Heart right ventricle (tissue), 16 donors: ENCODE data around the gene GABRB1. TPM values are rescaled to one million over a fixed set of nuclear protein-coding genes. Genes with fewer than 3 reads are reported as not detected.

Source experiments
- ATAC-seq, 8 donors: fragments of 200-7000 bp; cut with Tn5 transposase; one replicate each; pipeline ENCODE4 v1.9.1; 2020; ENCODE audit warnings: mild to moderate bottlenecking in 8 of 8, moderate library complexity in 8 of 8, moderate number of reproducible peaks in 1 of 8
- DNase-seq, 2 donors: peaks; one replicate each; pipeline ENCODE4 v3.0.0-alpha.2; 2020
- H3K27ac ChIP-seq, 10 donors: fragments of 200-600 bp; sonication (generic) in 2 of 10; one replicate each; pipeline versions ENCODE4 v1.5.0 to v1.8.0; 2020 to 2022; ENCODE audit warnings: mild to moderate bottlenecking in 3 of 10
- H3K27me3 ChIP-seq, 7 donors: fragments of 200-600 bp; one replicate each; pipeline ENCODE4 v1.8.0; 2021 to 2022; ENCODE audit warnings: mild to moderate bottlenecking in 2 of 7
- H3K36me3 ChIP-seq, 9 donors: fragments of 200-600 bp; sonication (generic) in 1 of 9; one replicate each; pipeline versions ENCODE4 v1.5.0 to v1.8.0; 2020 to 2022; ENCODE audit warnings: mild to moderate bottlenecking in 2 of 9
- H3K4me1 ChIP-seq, 9 donors: fragments of 200-600 bp; sonication (generic) in 1 of 9; one replicate each; pipeline versions ENCODE4 v1.5.0 to v1.8.0; 2020 to 2022; ENCODE audit warnings: mild to moderate bottlenecking in 4 of 9
- H3K4me3 ChIP-seq, 10 donors: fragments of 200-600 bp; sonication (generic) in 2 of 10; one replicate each; pipeline versions ENCODE4 v1.5.0 to v1.8.0; 2020 to 2022; ENCODE audit warnings: mild to moderate bottlenecking in 7 of 10, moderate library complexity in 2 of 10
- H3K9me3 ChIP-seq, 11 donors: fragments of 200-600 bp in 10 of 11; sonication (generic) in 2 of 11; one replicate each; pipeline versions ENCODE4 v1.5.0 to v1.8.0; 2013 to 2022; ENCODE audit warnings: mild to moderate bottlenecking in 2 of 11, control low read depth in 1 of 11, moderate library complexity in 1 of 11
- CTCF ChIP-seq, 9 donors: fragments of 200-600 bp; sonication (generic) in 2 of 9; IDR thresholded peaks; one replicate each; pipeline versions ENCODE4 v1.5.0 to v1.8.0; 2021 to 2022; ENCODE audit warnings: antibody characterized with exemption in 9 of 9, mild to moderate bottlenecking in 5 of 9, moderate library complexity in 1 of 9
- WGBS, 2 donors: extraction: QIAGEN DNeasy Blood & Tissue Kit; methylation state at CpG; one replicate each; pipeline ENCODE4 v1.1.7; 2013; ENCODE audit warnings: inconsistent platforms in 1 of 2; 5-methylcytosine and 5-hydroxymethylcytosine counted together
- intact Hi-C, 10 donors: fragments of 100-400 bp; cut with DNase I; formaldehyde crosslinking; loops; one replicate each; pipeline versions ENCODE4 v1.11.1 to v1.14.2; 2022
- polyA plus RNA-seq, 2 donors: library from polyadenylated mRNA; stranded (reverse); fragments of 200-250 nt; gene quantifications; one replicate each; pipeline ENCODE4 v1.2.3, GENCODE V29; 2013
- total RNA-seq, 10 donors: library from RNA; stranded (reverse); fragmentation: NEBNext Ultra II Directional in 3 of 10; extraction: Animal tissue kit (Norgen Biotek cat#: 25700) in 3 of 10; gene quantifications; one replicate each; pipeline versions ENCODE4 v1.2.1 to v1.2.4, GENCODE V29; 2021 to 2023
- donor health status: Arrhythmogenic right ventricular cardiomyopathy.
- donor health status: ischemic (EF 13 %, LVEDD 7.1; RV severe dilation, severe dysfunction).
- donor health status: healthy with polysubstance abuse.
- donor health status: DM: no; HTN: yes; CAD: no.
- donor health status: DM: no; HTN: no; CAD: no.
- donor health status: ischemic (EF 25% LVEDD 6.9; RV normal size, moderate dysfunction).
- donor health status: ischemic (EF 25% LVEDD 5.7; RV mildly dilated, moderate dysfunction).
- donor health status: healthy.
- donor health status: DM: yes; HTN: yes; CAD: no.
- donor health status: Ischemic cardiomyopathy.
- donor health status: ischemic (EF 35%, LVEDD 5.7; RV mildly dilated, moderate dysfunction).
- donor health status: nonischemic (EF 11% LVEDD 7.7; RV severe dilation, severe dysfunction).
- donor health status: DM: yes; HTN: yes; CAD: no.
- donor health status: PGD.
- donor health status: ischemic (EF 29% LVEDD 5.4; RV normal size, mild dysfunction).
- donor health status: nonischemic (EF 23%, LVEDD 6.1; RV moderate dilation, normal function).

Gene GABRB1
- total and polyA plus RNA-seq, 12 donors = 0.51 to 9.9 (median 6.2) TPM

DNA sequence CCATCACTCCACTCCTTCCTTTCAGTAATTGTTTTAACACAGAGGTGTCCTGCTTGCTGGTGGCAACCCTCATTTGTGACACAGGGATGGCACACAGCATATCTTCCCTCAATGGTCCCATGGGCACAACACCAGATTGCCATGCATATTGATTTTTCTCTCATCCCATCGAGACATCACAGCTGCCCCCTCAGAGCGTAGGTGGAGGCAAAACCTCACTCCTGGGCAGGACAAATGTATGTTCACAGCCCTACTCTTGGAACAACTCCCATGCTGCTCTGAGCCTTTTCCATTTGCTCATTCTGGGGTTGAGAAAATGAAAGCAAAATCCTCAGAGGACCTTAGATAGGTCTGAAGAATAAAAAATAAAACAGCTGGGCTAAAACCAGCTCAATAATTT is 172.2 kb downstream of the GABRB1 start:
- 66 to 69% methylated on average over 2 of the region's 2 CpGs for WGBS, 2 donors

GRCh38 chr4:47207555-47207954 is 176.2 kb downstream of the GABRB1 start:
- WGBS, 2 donors = 73 to 90% methylated on average over 1 of the region's 1 CpG
- Histone ChIP-seq H3K4me1 (no peaks in the 10 kb centered on the region), H3K9me3 (no peaks in the 10 kb centered on the region), H3K36me3 (no peaks in the 10 kb centered on the region), H3K27me3 (no peaks in the 10 kb centered on the region), H3K27ac (no peak overlapping the region), H3K4me3 (no peak overlapping the region)
- ATAC-seq = no peak
- intact Hi-C loops = no loop called here
- DNase-seq = no peak
- TF ChIP-seq CTCF (IDR thresholded peaks at IDR 0.05) = no peak

More for the DNA sequence above, 172.2 kb downstream of the GABRB1 start:
- Histone ChIP-seq H3K36me3 (no peaks in the 10 kb centered on the region), H3K9me3 (no peaks in the 10 kb centered on the region), H3K4me1 (no peaks in the 10 kb centered on the region), H3K4me3 (no peak overlapping the region), H3K27me3 (no peaks in the 10 kb centered on the region), H3K27ac (no peak overlapping the region)
- TF ChIP-seq CTCF (IDR thresholded peaks at IDR 0.05) = no peak
- intact Hi-C loops = no loop called here
- DNase-seq = no peak
- ATAC-seq = no peak

- no peak overlapping the region for H3K27ac ChIP-seq
- no peak for ATAC-seq
- DNase-seq = no peak
- 55 to 76% methylated on average over 1 of the region's 1 CpG for WGBS, 2 donors
- H3K9me3 ChIP-seq = no peaks in the 10 kb centered on the region
- H3K4me3 ChIP-seq = no peak overlapping the region
- no peaks in the 10 kb centered on the region for H3K4me1 ChIP-seq
- no peaks in the 10 kb centered on the region for H3K27me3 ChIP-seq
- no peak for TF ChIP-seq CTCF (IDR thresholded peaks at IDR 0.05)
- intact Hi-C loops = no loop called here
- no peaks in the 10 kb centered on the region for H3K36me3 ChIP-seq
These were observed 178.5 kb downstream of the GABRB1 start for GRCh38 chr4:47209833-47210232.

GRCh38 chr4:47210828-47211227 is 179.5 kb downstream of the GABRB1 start:
- DNase-seq = no peak
- WGBS, 2 donors = 43 to 48% methylated on average over 3 of the region's 3 CpGs
- intact Hi-C loops = no loop called here

More at GRCh38 chr4:47210828-47211227, 179.5 kb downstream of the GABRB1 start:
- no peak for ATAC-seq
- H3K27ac ChIP-seq = no peak overlapping the region
- no peak for TF ChIP-seq CTCF (IDR thresholded peaks at IDR 0.05)
- H3K27me3 ChIP-seq = no peaks in the 10 kb centered on the region
- H3K4me1 ChIP-seq = no peaks in the 10 kb centered on the region
- no peaks in the 10 kb centered on the region for H3K36me3 ChIP-seq
- H3K9me3 ChIP-seq = no peaks in the 10 kb centered on the region
- H3K4me3 ChIP-seq = no peak overlapping the region
